Mesenchymal stem cell (in vitro differentiated cells and primary cell): ENCODE measurements around the gene TATDN3.

Experiments
- DNase-seq: peaks from one replicate; pipeline ENCODE4 v3.0.0-alpha.2; 2013
- H2AFZ ChIP-seq: one replicate; pipeline ENCODE4 v1.6.1; 2013; ENCODE audit warnings: low read depth, mild to moderate bottlenecking, control low read depth, inconsistent platforms, low read length, moderate library complexity
- H2AK5ac ChIP-seq: 2 replicates; pipeline ENCODE4 v1.6.1; 2013; ENCODE audit warnings: low read length, moderate library complexity, mild to moderate bottlenecking, inconsistent platforms; ENCODE audit not compliant: severe bottlenecking
- H2BK120ac ChIP-seq: one replicate; pipeline ENCODE4 v1.6.1; 2013; ENCODE audit warnings: low read depth, mild to moderate bottlenecking, inconsistent platforms, low read length, moderate library complexity
- H2BK12ac ChIP-seq, 2 experiments: one replicate each; pipeline ENCODE4 v1.6.1; 2013; ENCODE audit warnings: inconsistent platforms in 2 of 2, low read length in 2 of 2, mild to moderate bottlenecking in 2 of 2, moderate library complexity in 2 of 2, control low read depth in 1 of 2
- H2BK15ac ChIP-seq: one replicate; pipeline ENCODE4 v1.6.1; 2013; ENCODE audit warnings: mild to moderate bottlenecking, low read depth, inconsistent platforms; ENCODE audit not compliant: poor library complexity, severe bottlenecking
- H2BK5ac ChIP-seq: 2 replicates; pipeline ENCODE4 v1.6.1; 2013; ENCODE audit warnings: low read depth, mild to moderate bottlenecking, low read length, control low read depth, inconsistent platforms; ENCODE audit not compliant: poor library complexity, severe bottlenecking
- H3K14ac ChIP-seq, 2 experiments: one replicate each; pipeline ENCODE4 v1.6.1; 2013; ENCODE audit warnings: inconsistent platforms in 2 of 2, low read length in 2 of 2, control low read depth in 1 of 2, mild to moderate bottlenecking in 1 of 2, moderate library complexity in 1 of 2
- H3K18ac ChIP-seq, 2 experiments: one replicate each; pipeline ENCODE4 v1.6.1; 2013; ENCODE audit warnings: inconsistent platforms in 2 of 2, low read length in 2 of 2, control low read depth in 1 of 2, low read depth in 1 of 2, mild to moderate bottlenecking in 1 of 2
- H3K23ac ChIP-seq, 2 experiments: one replicate each; pipeline ENCODE4 v1.6.1; 2013; ENCODE audit warnings: inconsistent platforms in 2 of 2, low read length in 2 of 2, mild to moderate bottlenecking in 2 of 2, moderate library complexity in 2 of 2, control low read depth in 1 of 2
- H3K27ac ChIP-seq: 2 replicates; pipeline ENCODE4 v1.5.1; 2013; ENCODE audit warnings: mild to moderate bottlenecking, moderate library complexity, low read length, control low read depth, inconsistent platforms; ENCODE audit not compliant: poor library complexity, severe bottlenecking
- H3K27me3 ChIP-seq, 2 experiments: 2 replicates each; pipeline versions ENCODE4 v1.6.1 to v1.7.0; 2013; ENCODE audit warnings: low read length in 2 of 2, mild to moderate bottlenecking in 2 of 2, moderate library complexity in 2 of 2, control low read depth in 1 of 2, inconsistent platforms in 1 of 2; ENCODE audit not compliant: control insufficient read depth in 1 of 2, insufficient read depth in 1 of 2
- H3K36me3 ChIP-seq, 2 experiments: 2 replicates each; pipeline versions ENCODE4 v1.6.1 to v1.7.0; 2013; ENCODE audit warnings: low read length in 2 of 2, control low read depth in 1 of 2, inconsistent platforms in 1 of 2, low read depth in 1 of 2, mild to moderate bottlenecking in 1 of 2; ENCODE audit not compliant: insufficient read depth in 2 of 2, control insufficient read depth in 1 of 2
- H3K4ac ChIP-seq, 2 experiments: one replicate each; pipeline ENCODE4 v1.6.1; 2013; ENCODE audit warnings: inconsistent platforms in 2 of 2, low read length in 2 of 2, mild to moderate bottlenecking in 2 of 2, moderate library complexity in 2 of 2, control low read depth in 1 of 2, low read depth in 1 of 2
- H3K4me1 ChIP-seq: 2 replicates; pipeline ENCODE4 v1.6.1; 2013; ENCODE audit warnings: low read depth, low read length, control low read depth; ENCODE audit not compliant: control insufficient read depth, insufficient read depth
- H3K4me2 ChIP-seq: 2 replicates; pipeline ENCODE4 v1.6.1; 2013; ENCODE audit warnings: low read length, mild to moderate bottlenecking, inconsistent platforms; ENCODE audit not compliant: poor library complexity, severe bottlenecking
- H3K4me3 ChIP-seq, 2 experiments: 2 replicates each; pipeline versions ENCODE4 v1.5.1 to v1.7.0; 2013; ENCODE audit warnings: low read length in 2 of 2, mild to moderate bottlenecking in 2 of 2, control low read depth in 1 of 2, low read depth in 1 of 2; ENCODE audit not compliant: insufficient read depth in 1 of 2
- H3K79me1 ChIP-seq: replicated peaks from 2 replicates; pipeline ENCODE4 v1.6.1; 2013; ENCODE audit warnings: mild to moderate bottlenecking, control low read depth, low read length, inconsistent platforms; ENCODE audit not compliant: poor library complexity, severe bottlenecking
- H3K9ac ChIP-seq: 2 replicates; pipeline ENCODE4 v1.7.0; 2013; ENCODE audit warnings: mild to moderate bottlenecking, low read length, moderate library complexity
- H3K9me3 ChIP-seq: 2 replicates; pipeline ENCODE4 v1.7.0; 2013; ENCODE audit warnings: mild to moderate bottlenecking, low read length; ENCODE audit not compliant: control insufficient read depth
- H4K8ac ChIP-seq: one replicate; pipeline ENCODE4 v1.6.1; 2013; ENCODE audit warnings: inconsistent platforms, mild to moderate bottlenecking, low read length, moderate library complexity
- H4K91ac ChIP-seq: one replicate; pipeline ENCODE4 v1.6.1; 2013; ENCODE audit warnings: mild to moderate bottlenecking, low read length, inconsistent platforms
- WGBS: methylation state at CpG from one replicate; pipeline ENCODE4 v1.1.7; 2013; ENCODE audit warnings: mixed read lengths; 5-methylcytosine and 5-hydroxymethylcytosine counted together

Gene TATDN3

DNA sequence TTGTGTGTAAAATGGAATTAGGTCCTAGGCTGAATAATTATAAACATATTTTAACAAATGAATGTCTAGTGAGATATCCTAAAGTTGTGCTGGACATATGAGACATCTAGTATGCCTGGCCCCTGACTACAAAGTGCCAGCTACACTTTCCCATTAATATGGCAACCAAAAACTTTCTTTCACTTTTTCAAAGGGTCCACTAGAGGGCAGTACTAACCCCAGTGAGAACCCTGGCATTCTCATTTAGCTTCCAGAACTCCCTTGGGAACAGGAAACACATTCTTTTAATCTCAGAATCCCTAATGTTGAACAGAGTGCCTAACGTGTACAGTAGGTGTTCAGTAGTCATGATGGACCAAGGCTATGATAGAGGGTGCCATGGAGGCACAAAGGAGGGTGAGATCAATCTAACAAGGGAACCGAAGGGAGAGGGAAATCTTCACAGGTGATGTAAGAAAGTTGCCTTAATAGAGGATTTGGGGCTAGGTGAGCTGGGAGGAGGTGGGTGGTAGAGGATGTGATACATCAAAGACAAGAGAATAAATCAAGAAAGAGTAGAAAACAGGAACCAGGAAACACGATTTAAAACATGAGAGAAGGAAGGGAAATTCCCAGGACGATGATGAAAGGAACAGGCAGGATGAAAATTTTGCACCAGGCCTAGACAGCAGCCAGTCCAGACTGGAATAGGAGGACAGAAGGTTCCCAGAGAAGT lies 41.7 kb upstream of the TATDN3 start:
- no peak overlapping the region for H3K4ac ChIP-seq
- H3K27ac ChIP-seq: no peak overlapping the region
- H3K4me2 ChIP-seq: no peak overlapping the region
- no peak overlapping the region for H4K91ac ChIP-seq
- no peak overlapping the region for H3K18ac ChIP-seq
- H3K23ac ChIP-seq: no peak overlapping the region
- H2BK120ac ChIP-seq: no peak overlapping the region
- H2AFZ ChIP-seq: no peak overlapping the region
- H3K36me3 ChIP-seq: no peaks in the 10 kb centered on the region
- DNase-seq: peak; percentile 82
- no peaks in the 10 kb centered on the region for H3K9me3 ChIP-seq
- no peak overlapping the region for H2BK15ac ChIP-seq
- H3K4me1 ChIP-seq: no peaks in the 10 kb centered on the region
- H3K14ac ChIP-seq: no peak overlapping the region
- H3K79me1 ChIP-seq: peaks cover 15% of the 10 kb centered on the region
- no peak overlapping the region for H2BK12ac ChIP-seq
- H4K8ac ChIP-seq: no peak overlapping the region
- peak overlapping the region; percentile 21 for H3K9ac ChIP-seq
- WGBS: 63% methylated on average over 4 of the region's 4 CpGs
- no peak overlapping the region for H3K4me3 ChIP-seq
- H2AK5ac ChIP-seq: no peak overlapping the region
- no peaks in the 10 kb centered on the region for H3K27me3 ChIP-seq
- H2BK5ac ChIP-seq: no peak overlapping the region

DNA sequence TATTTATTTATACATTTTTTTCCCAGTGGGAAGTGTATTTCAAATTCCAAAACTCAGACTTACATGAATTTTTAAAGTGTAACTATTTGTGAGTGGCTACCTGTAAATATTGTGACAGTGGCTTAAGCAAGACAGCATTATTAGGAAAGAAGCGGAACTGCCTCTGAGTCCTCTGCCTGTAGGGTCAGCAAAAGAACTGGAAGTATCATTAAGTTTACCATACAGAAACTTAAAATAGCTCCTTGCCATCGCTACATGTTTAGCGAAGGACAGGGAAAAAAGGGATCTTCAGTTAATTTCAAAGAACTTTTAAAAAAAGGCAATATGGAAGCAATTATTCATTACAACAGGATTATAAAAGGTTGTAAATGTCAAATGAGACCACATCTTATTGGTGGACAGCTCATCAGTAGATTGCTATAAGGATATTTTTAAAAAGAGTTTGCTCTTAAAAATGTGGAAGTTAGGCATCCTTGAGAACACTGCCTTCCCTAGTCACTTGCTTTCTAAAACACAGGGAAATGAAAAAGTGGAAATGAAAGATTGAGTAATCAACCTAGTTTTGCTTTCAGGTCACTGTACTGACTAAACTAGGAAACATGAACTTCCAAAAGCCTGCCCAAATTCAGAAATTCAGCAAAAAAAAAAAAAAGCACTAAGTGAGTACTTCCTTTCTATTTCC lies 39.3 kb upstream of the TATDN3 start:
- Histone ChIP-seq H2BK15ac (no peak overlapping the region), H4K8ac (no peak overlapping the region), H3K4me3 (peak overlapping the region in 1 of 2 experiments; percentile 77), H3K14ac (no peak overlapping the region), H3K27me3 (no peaks in the 10 kb centered on the region), H3K23ac (no peak overlapping the region), H2BK120ac (no peak overlapping the region), H3K4me1 (no peaks in the 10 kb centered on the region), H2BK5ac (no peak overlapping the region), H4K91ac (no peak overlapping the region), H3K27ac (no peak overlapping the region), H2BK12ac (no peak overlapping the region), H3K36me3 (peaks cover 0 to 4% of the 10 kb centered on the region in 2 experiments), H2AK5ac (no peak overlapping the region), H3K18ac (no peak overlapping the region), H3K9me3 (no peaks in the 10 kb centered on the region), H3K9ac (peak overlapping the region; percentile 80), H3K79me1 (peaks cover 10% of the 10 kb centered on the region), H3K4me2 (no peak overlapping the region), H3K4ac (no peak overlapping the region), H2AFZ (no peak overlapping the region)
- DNase-seq: no peak
- WGBS: 80% methylated on average over 1 of the region's 3 CpGs

DNA sequence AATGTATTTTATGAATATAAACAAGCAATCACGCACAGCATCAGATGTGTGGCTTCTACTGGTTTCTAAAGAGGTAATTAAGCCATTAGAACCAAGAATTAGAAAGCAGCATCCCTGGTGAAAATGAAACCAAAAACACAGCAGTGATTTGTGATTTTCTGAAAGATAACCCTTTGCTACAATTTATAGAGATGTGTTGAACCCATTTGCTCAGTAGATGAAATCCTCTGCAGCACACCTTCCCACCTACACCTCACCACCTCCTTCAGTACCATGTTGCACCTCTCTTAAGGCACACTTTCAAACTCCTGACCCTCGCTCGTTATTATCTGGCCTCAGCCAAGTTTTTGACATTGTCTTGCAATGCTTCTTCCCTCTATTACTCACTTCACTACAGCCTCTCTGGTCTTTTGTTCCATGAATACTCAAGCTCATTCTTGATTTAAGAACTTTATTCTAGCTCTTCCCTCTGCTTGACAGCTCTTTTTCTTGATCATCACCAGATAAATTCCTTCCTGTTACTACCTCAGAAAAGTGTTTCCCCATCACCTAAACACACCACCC lies 38.7 kb upstream of the TATDN3 start:
- H2BK5ac ChIP-seq: no peak overlapping the region
- no peaks in the 10 kb centered on the region for H3K4me1 ChIP-seq
- H2AK5ac ChIP-seq: no peak overlapping the region
- no peak overlapping the region for H3K4me2 ChIP-seq
- DNase-seq: peak; percentile 62
- H2BK12ac ChIP-seq: no peak overlapping the region
- H3K14ac ChIP-seq: peak overlapping the region in 1 of 2 experiments; percentile 28
- H4K8ac ChIP-seq: no peak overlapping the region
- H3K27ac ChIP-seq: no peak overlapping the region
- peaks cover 13% of the 10 kb centered on the region for H3K79me1 ChIP-seq
- H3K4ac ChIP-seq: no peak overlapping the region
- H3K9me3 ChIP-seq: no peaks in the 10 kb centered on the region
- H2AFZ ChIP-seq: no peak overlapping the region
- H3K36me3 ChIP-seq: peaks cover 0 to 4% of the 10 kb centered on the region in 2 experiments
- peak overlapping the region; percentile 80 for H3K9ac ChIP-seq
- no peak overlapping the region for H3K23ac ChIP-seq
- no peak overlapping the region for H4K91ac ChIP-seq
- peak overlapping the region in 1 of 2 experiments; percentile 77 for H3K4me3 ChIP-seq
- no peaks in the 10 kb centered on the region for H3K27me3 ChIP-seq
- no peak overlapping the region for H2BK120ac ChIP-seq
- H2BK15ac ChIP-seq: no peak overlapping the region
- 81% methylated on average over 2 of the region's 3 CpGs for WGBS
- peak overlapping the region in 1 of 2 experiments; percentile 30 for H3K18ac ChIP-seq

DNA sequence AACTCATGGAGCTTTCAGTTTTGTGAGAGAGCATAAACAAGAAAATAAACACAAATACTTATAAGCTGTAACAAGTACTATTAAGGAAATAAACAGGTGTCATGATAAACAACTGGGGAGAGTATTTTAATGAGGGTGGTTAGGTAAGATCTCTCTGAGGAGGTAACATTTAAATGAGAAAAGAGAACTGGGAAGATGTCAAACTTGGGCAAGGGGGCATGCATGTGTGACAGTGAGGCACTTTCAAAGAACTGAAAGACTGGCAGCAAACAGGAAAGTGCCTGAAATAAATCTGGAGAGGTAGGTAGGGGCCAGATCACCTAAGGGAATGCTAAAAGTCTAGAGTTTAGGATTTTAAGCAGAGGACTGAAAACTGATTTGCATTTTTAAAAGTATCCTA lies 37.9 kb upstream of the TATDN3 start:
- Histone ChIP-seq H3K4me1 (no peaks in the 10 kb centered on the region), H3K9ac (peak overlapping the region; percentile 80), H3K23ac (no peak overlapping the region), H4K91ac (no peak overlapping the region), H3K18ac (no peak overlapping the region), H2BK120ac (no peak overlapping the region), H4K8ac (no peak overlapping the region), H3K4me2 (no peak overlapping the region), H2AFZ (no peak overlapping the region), H3K9me3 (no peaks in the 10 kb centered on the region), H3K4ac (no peak overlapping the region), H2BK12ac (no peak overlapping the region), H3K27ac (no peak overlapping the region), H3K4me3 (no peak overlapping the region), H3K36me3 (peaks cover 0 to 4% of the 10 kb centered on the region in 2 experiments), H2AK5ac (no peak overlapping the region), H2BK5ac (no peak overlapping the region), H3K27me3 (no peaks in the 10 kb centered on the region), H3K79me1 (peaks cover 13% of the 10 kb centered on the region), H3K14ac (no peak overlapping the region), H2BK15ac (no peak overlapping the region)
- no peak for DNase-seq
